AG20443 (cell line): Measurements from ENCODE around the gene PRPF8.

Experiments
- DNase-seq: peaks from one replicate; pipeline ENCODE4 v3.0.0; 2012; ENCODE audit warnings: low spot score, mixed read lengths

Gene PRPF8

DNA sequence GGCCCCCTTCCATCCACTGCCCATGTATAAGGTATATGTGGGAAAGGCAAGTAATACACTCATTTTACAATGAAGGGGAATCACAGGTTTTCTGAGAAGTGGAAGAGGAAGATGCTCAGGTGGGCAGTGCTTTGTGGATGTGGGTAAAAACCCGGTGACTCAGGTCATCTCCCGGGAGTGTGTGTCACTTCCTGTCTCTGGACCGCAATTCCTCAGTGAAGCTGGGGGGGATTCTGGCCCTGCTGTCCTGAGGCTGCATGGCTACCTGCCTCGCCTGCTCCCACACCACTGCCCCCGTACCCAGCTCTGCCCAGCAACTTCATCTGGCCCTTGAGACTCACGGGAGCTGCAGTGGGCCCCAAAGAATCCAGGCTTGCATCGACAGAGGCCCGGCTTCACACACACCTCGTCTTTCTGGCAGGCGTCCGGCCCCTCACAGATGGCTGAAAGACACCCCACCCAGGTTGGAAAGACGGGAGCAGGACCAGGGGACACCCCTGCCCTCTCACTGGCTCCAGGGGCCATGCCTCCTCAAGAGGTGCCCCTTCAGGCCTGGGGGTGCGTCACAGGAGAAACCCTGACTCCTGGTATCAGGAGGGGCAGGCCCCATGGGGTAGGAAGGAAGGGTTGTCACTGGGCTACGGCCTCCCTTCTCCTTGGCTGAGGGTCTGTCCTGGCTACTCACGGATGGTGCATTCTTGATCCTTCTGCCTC is 40.0 kb downstream of the PRPF8 start:
- DNase-seq = peak; percentile 25

DNA sequence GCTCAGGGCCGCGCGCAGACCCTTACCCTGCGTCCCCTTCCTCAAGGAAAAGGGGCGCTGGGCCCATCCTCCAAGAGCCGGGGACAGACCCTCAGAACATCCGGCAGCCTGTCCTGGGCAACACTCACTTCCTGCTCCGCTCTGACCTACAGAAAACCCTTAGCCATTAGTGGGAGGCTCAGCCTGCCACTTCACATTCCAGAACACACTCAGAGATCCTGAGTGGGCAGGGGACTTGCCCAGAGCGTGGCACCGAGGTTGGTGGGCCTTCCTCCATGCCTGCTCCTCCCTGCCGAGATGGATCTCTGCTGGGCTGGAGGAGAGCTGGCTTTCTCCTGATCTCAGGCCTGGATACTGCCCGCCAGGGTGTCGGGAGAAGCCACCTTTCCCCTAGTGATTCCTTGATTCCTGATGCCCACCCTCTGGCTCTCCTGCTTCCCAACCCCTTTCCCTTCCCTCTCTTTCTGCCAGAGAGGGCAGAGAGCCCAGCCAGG is 40.6 kb downstream of the PRPF8 start:
- no peak for DNase-seq

DNA sequence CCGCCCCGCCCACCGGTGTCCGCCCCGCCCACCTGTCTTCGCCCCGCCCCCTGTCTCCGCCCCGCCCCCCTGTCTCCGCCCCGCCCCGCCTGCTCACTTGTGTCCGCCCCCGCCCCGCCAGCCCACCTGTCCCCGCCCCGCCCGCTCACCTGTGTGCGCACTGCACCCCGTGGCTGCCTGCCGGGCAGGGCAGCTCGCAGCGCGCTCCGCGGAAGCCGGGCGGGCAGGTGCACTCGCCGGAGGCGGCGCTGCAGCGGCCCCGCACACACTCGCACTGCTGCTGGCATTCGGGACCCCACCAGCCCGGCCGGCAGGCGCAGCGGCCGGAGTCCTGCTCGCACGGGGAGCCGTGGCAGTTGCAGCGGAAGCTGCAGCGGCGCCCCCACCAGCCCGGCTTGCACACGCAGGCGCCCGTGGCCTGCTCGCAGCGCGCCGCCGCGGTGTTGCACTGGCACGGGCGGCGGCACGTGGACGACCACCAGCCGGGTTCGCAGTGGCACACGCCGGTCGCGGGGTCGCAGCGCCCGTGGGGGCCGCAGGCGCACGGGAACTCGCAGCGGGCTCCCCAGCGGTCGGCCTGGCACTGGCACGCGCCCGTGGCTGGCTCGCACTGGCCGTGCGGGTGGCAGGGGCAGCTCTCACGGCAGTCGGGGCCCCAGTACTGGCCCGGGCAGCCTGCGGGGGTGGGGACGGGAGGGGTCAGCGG is 41.2 kb downstream of the PRPF8 start:
- peak; percentile 63 for DNase-seq

- no peak for DNase-seq
These were observed 43.6 kb downstream of the PRPF8 start for GRCh38 chr17:1641065-1641403.

GRCh38 chr17:1640329-1641064 is 44.2 kb downstream of the PRPF8 start:
- DNase-seq = no peak

- no peak for DNase-seq
These were observed 45.0 kb downstream of the PRPF8 start for GRCh38 chr17:1639549-1640180.

- DNase-seq = no peak
These were observed 45.9 kb downstream of the PRPF8 start for GRCh38 chr17:1638624-1639300.

- no peak for DNase-seq
These were observed 46.5 kb downstream of the PRPF8 start for GRCh38 chr17:1638171-1638590.

- DNase-seq = no peak
These were observed 47.9 kb downstream of the PRPF8 start for GRCh38 chr17:1636732-1637285.

DNA sequence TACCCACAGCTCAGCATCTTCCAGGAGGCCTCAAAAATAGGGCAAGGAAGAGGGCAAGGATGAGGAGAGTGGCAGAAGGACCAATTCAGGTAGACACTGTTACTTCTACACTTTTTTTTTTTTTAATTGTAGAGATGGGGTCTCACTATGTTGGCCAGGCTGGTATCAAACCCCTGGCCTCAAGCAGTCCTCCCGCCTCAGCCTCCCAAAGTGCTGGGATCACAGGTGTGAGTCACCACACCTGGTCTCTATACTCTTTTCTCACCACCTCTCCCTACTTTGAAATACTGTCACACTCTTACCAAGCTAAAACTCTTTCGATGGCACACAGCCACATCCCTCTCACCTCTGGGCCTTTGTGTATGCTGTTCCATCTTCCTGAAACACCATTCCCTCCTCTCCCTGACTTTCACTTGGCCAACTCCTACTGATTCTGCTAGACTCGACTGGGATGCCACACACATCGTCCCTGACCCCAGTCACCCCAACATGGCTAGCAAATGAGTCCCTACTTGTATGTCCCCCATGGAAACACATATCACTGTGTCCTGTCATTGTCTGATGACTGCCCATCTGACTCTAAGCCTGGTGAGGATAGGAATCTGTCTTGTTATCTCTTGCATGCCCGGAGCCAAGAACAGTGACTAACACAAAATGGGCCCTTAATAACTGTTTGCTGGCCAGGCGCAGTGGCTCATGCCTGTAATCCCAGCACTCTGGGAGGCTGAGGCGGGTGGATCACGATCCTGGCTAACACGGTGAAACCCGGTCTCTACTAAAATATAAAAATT is 48.8 kb downstream of the PRPF8 start:
- no peak for DNase-seq

- no peak for DNase-seq
These were observed 49.6 kb downstream of the PRPF8 start for GRCh38 chr17:1634841-1635650.

DNA sequence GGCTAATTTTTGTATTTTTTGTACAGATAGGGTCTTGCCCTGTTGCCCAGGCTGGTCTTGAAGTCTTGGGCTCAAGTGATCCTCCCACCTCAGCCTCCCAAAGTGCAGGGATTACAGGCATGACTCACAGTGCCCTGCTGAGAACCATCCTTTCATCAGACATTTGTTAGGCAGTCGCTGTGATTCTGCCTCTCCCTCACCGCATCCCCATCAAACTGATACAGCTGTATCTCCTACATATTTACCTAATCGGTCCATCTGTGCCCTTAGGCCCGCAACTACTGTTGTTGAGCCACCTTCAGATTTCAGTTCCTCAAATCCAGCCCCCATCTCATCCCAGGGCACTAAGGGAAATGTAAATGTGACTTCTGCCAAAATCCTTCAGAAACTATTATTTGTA is 54.0 kb downstream of the PRPF8 start:
- no peak for DNase-seq

DNA sequence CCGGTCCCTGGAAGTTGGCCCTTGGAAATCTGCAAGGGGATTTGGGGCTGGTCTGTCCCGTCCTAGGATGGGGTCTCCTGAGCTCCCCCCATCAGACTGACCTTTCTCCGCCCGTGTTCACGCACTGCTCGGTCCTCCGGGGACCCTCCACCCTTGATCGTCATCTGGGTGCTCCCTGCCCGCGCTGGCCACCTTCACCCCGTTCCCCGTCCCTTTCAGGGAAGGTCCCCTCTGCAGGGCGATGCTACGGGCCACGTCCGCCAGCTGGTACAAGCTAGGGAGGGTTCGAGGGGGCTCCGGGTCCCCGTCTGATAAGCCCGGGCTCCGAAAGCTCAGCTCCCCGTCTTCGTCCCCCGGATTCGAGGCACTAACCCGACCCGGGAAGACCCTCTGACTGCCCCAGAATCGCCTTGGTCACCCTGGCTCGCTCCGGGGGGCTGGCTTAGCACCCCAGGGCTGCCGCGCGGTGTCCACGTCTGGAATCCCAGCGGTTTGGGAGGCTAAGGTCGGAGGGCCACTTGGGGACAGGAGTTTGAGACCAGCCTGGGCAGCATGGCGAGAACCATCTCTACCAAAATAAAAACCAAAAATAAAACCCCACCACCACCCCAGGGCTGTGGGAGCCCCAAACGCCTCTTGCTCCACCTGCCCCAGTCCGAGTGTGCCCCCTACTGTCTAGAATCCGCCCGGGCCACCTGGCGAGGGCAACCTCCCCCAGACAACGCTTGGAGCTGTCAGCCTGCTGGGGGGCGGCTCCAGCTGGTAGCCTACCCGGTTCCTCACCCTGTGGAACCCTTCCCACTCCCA is 55.0 kb downstream of the PRPF8 start:
- peak; percentile 70 for DNase-seq

DNA sequence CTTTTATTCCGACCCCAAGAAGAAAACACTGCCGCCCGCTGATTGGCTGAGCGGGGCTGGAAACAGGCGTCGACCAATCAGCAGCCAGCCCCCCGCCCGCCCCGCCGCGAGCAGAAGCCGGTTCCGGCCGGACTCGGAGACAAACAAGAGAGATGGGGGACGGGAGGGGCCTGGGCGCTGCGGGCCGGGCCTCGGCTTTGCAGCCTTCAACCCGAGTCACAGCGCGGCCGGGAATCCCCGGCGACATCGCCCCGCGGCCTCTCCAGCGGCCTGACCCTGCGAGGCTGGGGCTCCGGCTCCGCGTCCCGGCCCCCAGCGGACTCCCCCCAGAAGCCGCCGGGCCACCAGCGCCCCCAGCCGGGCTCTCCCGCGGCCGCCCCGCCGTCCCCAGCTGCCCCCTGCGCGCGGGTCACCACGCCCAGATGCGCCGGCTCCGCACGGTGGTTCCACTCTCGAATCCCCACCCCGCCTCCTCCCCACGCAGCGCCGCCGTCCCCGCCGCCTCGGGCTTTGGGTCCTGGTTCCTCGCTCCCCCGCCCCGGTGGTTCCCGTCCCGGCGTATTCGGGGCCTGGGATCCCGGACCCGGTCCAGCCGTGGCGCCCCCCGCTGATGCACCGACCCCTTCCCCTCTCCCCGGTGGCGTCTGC is 55.7 kb downstream of the PRPF8 start:
- DNase-seq = peak; percentile 98

GRCh38 chr17:1627982-1628855 is 56.4 kb downstream of the PRPF8 start, which contains the start of gene SLC43A2:
Gene SLC43A2 (minus strand): TSS chr17:1628834. CDS start chr17:1627874, 960 bp downstream.
- peak; percentile 96 for DNase-seq

- peak; percentile 63 for DNase-seq
These were observed 57.3 kb downstream of the PRPF8 start for GRCh38 chr17:1627182-1627981.
